Transverse colon (tissue), 3 donors: ENCODE results near the gene AOC3.

Source experiments
- CTCF ChIP-seq, 5 experiments: fragments of 200-600 bp in 3 of 5; fragments of 450-650 bp in 2 of 5; sonication (generic) in 3 of 5; IDR thresholded peaks; 1 replicate in 2 of 5; 2 replicates in 3 of 5; pipeline ENCODE4 v1.5.1; 2016 to 2017; ENCODE audit warnings: antibody characterized with exemption in 5 of 5, inconsistent platforms in 3 of 5, mild to moderate bottlenecking in 2 of 5, moderate library complexity in 1 of 5
- EP300 ChIP-seq: sonication (generic); formaldehyde crosslinking; IDR thresholded peaks from one replicate; pipeline ENCODE4 v1.6.1; 2017; ENCODE audit warnings: antibody characterized with exemption, low read depth
- POLR2A ChIP-seq: fragments of 450-650 bp; IDR thresholded peaks from one replicate; pipeline ENCODE4 v1.6.1; 2016; ENCODE audit warnings: antibody characterized with exemption, mild to moderate bottlenecking, moderate library complexity

GRCh38 chr17:42844271-42844670, 6.7 kb upstream of the AOC3 start, which contains the start of gene AOC2:
- TF ChIP-seq CTCF (IDR thresholded peaks at IDR 0.05) = no peak
- TF ChIP-seq POLR2A = no peak
- no peak for TF ChIP-seq EP300
